IPS-20b (cell line): ENCODE data around the gene GNAQ.

Source experiments
- H3K27ac ChIP-seq: one replicate; pipeline ENCODE4 v1.5.1; 2013; ENCODE audit warnings: low read length
- H3K27me3 ChIP-seq: 2 replicates; pipeline ENCODE4 v1.6.1; 2013; ENCODE audit warnings: mild to moderate bottlenecking, low read length, inconsistent platforms; ENCODE audit not compliant: insufficient read depth
- H3K36me3 ChIP-seq: 2 replicates; pipeline ENCODE4 v1.6.1; 2013; ENCODE audit warnings: low read depth, mild to moderate bottlenecking, inconsistent platforms, low read length, moderate library complexity; ENCODE audit not compliant: insufficient read depth
- H3K4me1 ChIP-seq: 2 replicates; pipeline ENCODE4 v1.6.1; 2013; ENCODE audit warnings: mild to moderate bottlenecking, control low read depth, inconsistent platforms, low read length, moderate library complexity; ENCODE audit not compliant: insufficient read depth
- H3K4me3 ChIP-seq: 2 replicates; pipeline ENCODE4 v1.5.1; 2013; ENCODE audit warnings: mild to moderate bottlenecking, low read length, inconsistent platforms
- H3K9ac ChIP-seq: 2 replicates; pipeline ENCODE4 v1.6.1; 2013; ENCODE audit warnings: low read depth, mild to moderate bottlenecking, inconsistent platforms, low read length, moderate library complexity
- H3K9me3 ChIP-seq: 2 replicates; pipeline ENCODE4 v1.6.1; 2013; ENCODE audit warnings: mild to moderate bottlenecking, low read depth, low read length, inconsistent platforms; ENCODE audit not compliant: insufficient read depth

Gene GNAQ

DNA sequence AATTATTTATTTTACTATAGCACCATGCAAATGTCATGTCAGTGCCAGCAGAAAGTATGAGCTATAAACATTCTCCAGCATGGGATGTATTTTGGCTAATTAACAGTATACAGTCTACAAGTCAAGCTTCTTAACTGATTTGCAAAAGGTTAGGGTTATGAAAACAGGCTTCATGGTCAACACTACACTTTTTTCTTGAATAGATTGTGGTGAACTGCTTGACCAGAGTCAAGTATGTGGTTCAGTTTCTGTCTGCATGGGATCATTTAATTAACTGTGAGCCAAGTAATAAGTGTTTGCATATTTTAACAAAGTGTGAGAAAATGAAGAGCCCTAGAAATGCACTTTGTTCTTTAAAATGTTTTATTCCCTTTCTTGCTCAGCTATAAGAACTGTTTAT lies 14.5 kb upstream of the GNAQ start:
- no peak overlapping the region for H3K4me3 ChIP-seq

DNA sequence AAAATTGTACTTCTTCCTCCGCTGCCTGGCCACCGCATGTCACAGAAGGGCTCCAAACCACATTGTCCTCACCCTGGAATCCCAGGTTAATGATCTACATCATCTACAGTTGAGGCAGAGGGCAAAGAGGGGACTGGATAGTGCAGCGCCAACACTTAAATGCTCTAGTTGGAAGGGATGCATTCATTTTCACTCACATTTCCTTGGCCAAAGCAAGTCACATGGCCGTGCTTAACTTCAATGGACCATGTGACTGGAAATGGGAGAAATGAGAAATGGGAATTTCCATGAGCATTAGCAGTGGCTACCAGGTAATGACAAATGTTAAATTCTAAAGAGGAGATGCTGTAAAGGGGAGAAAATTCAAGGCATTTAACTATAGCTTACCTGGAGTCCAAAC lies 13.3 kb upstream of the GNAQ start:
- H3K4me3 ChIP-seq, result no peak overlapping the region
- no peaks in the 10 kb centered on the region for H3K27me3 ChIP-seq
- H3K36me3 ChIP-seq, result no peaks in the 10 kb centered on the region
- H3K9me3 ChIP-seq, result no peaks in the 10 kb centered on the region
- H3K27ac ChIP-seq, result no peak overlapping the region
- no peak overlapping the region for H3K9ac ChIP-seq
- H3K4me1 ChIP-seq, result no peaks in the 10 kb centered on the region

More for the DNA sequence above, 14.5 kb upstream of the GNAQ start:
- Histone ChIP-seq H3K27ac (no peak overlapping the region), H3K9ac (no peak overlapping the region), H3K27me3 (no peaks in the 10 kb centered on the region), H3K9me3 (no peaks in the 10 kb centered on the region), H3K4me1 (no peaks in the 10 kb centered on the region), H3K36me3 (no peaks in the 10 kb centered on the region)

DNA sequence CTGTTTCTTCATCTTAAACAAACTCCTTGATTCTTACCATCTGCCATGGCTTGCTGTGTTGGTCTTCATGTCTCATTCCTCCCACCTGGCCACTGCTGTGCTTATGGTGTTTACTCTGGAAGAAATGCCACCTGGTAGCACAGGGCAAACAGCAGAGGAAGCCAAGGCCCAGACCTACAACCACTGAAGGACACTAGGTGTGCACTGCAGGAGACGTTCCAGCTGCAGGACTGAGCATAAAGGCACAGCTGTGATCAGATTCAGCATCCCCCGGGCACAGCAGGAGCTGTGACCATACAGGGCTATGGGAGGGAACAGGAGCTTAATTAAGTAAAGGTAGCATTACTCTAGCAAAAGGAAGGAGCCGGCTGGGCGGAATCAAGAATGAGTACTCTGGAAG lies 12.6 kb upstream of the GNAQ start:
- no peak overlapping the region for H3K4me3 ChIP-seq
- no peaks in the 10 kb centered on the region for H3K9me3 ChIP-seq
- no peaks in the 10 kb centered on the region for H3K4me1 ChIP-seq
- no peak overlapping the region for H3K27ac ChIP-seq
- H3K9ac ChIP-seq, result no peak overlapping the region
- H3K27me3 ChIP-seq, result no peaks in the 10 kb centered on the region
- H3K36me3 ChIP-seq, result no peaks in the 10 kb centered on the region

DNA sequence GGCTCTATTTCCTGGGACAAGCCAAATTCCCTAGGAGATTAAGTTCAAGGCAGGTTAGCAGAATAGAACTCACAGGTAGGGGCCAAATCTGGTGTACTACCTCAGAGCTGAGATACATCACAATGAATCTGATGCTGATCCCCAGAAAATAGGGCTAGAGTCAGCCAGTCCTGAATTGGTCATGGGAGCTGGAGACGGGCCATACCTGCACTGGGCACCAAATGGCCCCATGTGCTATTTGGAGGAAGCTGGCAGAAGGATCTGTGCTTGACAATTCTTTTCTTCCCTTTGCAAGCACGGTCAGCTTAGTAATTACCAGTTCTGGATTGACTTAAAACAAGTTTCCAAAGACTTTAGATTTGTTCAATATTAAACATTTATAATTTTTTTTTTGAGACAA lies 10.4 kb upstream of the GNAQ start:
- no peak overlapping the region for H3K4me3 ChIP-seq
- no peak overlapping the region for H3K27ac ChIP-seq
- H3K4me1 ChIP-seq, result no peaks in the 10 kb centered on the region
- H3K27me3 ChIP-seq, result no peaks in the 10 kb centered on the region
- H3K9ac ChIP-seq, result no peak overlapping the region
- no peaks in the 10 kb centered on the region for H3K36me3 ChIP-seq
- no peaks in the 10 kb centered on the region for H3K9me3 ChIP-seq

DNA sequence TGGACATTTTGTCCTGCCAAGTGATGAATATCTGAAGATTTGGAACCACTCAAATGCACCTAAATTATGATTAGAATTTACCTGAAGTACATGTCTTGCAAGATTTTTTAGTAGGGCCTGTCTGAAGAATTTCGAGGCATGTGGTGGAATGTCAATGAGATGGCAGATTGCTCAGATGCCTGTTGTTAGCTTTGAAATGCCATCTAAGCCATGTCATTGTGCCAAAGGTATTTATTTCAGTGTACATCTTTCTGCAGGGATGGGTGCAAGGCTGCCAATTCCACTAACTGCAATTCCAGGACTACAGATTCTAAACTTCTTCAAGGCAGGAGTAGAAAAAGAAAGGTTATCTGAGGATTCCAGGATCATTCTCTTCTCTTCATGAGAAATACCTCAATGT lies 9.1 kb upstream of the GNAQ start:
- Histone ChIP-seq H3K4me3 (no peak overlapping the region), H3K27me3 (no peaks in the 10 kb centered on the region), H3K4me1 (no peaks in the 10 kb centered on the region), H3K27ac (no peak overlapping the region), H3K9ac (no peak overlapping the region), H3K9me3 (no peaks in the 10 kb centered on the region), H3K36me3 (no peaks in the 10 kb centered on the region)

DNA sequence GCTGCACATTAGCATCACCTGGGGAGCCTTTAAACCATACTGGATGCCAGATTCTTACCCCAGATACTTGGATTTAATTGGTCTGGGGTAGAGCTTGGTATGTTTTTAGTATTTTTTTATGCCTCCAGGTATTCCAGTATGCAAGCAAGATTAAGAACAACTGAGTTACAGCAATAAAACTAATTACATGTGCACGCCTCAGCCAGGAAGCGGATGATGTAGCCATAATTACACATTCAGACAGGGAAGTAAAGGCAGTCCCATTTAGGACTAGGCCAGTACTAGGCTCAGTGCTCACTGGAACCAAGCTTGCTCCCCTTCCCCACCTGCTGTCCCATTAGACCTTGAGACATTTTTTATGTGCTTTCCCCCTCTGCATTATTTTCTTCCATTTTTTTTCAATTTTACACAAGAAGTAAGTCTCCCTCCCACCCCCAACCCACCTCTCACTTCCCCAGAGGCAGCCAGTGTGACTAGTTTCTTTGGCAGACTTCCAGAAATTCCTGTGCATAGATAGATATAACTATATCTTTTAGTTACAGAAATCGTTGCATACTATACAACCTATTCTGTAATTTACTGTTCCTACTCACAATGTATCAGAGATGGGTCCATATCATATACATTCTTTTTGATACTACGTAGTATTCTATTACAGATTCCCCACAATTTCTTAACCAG lies 7.1 kb upstream of the GNAQ start:
- Histone ChIP-seq H3K27ac (no peak overlapping the region), H3K27me3 (no peaks in the 10 kb centered on the region)

DNA sequence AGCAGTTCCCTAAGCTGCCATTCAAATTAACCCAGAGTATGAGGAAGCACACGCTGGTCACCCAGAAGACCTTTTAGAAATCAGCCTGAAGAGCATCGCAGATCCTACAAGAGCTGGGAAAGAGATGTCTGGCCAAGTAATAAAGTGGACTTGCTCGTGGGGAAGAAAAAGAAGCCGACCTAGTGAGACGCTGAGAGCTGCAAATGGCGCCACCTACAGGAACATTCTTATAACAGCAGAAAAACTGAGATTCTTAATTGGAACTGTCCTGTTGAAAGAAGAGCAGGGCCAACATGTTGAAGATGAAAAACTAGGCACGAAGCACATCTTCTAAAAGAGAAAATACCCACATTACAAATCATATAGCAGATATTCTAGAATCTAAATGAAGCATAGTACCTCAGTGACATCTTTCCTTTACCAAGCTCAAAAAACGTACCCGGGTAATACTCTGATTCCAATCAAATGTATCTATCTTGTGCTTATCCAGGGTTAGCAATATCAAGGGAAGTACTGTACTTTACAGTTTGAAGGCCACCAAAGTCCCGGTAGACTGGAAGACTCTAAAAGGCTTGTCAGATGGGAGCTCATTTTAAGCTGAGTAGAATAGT lies 3.9 kb upstream of the GNAQ start:
- peaks cover 15% of the 10 kb centered on the region for H3K4me1 ChIP-seq
- no peak overlapping the region for H3K4me3 ChIP-seq
- H3K9ac ChIP-seq, result no peak overlapping the region
- no peaks in the 10 kb centered on the region for H3K36me3 ChIP-seq
- H3K27me3 ChIP-seq, result no peaks in the 10 kb centered on the region
- no peak overlapping the region for H3K27ac ChIP-seq
- no peaks in the 10 kb centered on the region for H3K9me3 ChIP-seq

More for the DNA sequence above, 7.1 kb upstream of the GNAQ start:
- Histone ChIP-seq H3K9me3 (no peaks in the 10 kb centered on the region), H3K36me3 (no peaks in the 10 kb centered on the region), H3K4me1 (peaks cover 4% of the 10 kb centered on the region; the same call in 1 of the 2 replicates), H3K4me3 (no peak overlapping the region), H3K9ac (no peak overlapping the region)

DNA sequence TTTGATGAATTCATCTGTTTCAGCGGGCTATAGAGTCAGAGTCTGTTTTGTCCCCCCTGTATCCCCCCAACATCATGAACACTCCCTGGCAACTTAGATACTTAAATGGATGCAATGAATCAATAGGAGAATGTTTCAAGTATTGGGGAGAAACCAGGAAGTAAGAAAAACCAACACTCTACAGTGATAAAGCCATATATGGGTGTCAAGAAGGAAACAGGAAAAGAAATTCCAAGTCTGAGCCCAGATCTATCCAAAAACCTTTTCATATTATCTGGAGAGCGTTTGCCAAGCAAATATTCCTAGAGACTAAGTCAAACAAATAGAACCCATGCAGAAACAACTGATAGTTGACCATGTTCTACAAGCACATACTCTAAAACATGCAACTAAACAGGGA lies 2.3 kb upstream of the GNAQ start:
- Histone ChIP-seq H3K4me1 (peaks cover 25% of the 10 kb centered on the region), H3K36me3 (no peaks in the 10 kb centered on the region), H3K27me3 (no peaks in the 10 kb centered on the region), H3K27ac (no peak overlapping the region), H3K4me3 (no peak overlapping the region), H3K9ac (no peak overlapping the region), H3K9me3 (no peaks in the 10 kb centered on the region)

DNA sequence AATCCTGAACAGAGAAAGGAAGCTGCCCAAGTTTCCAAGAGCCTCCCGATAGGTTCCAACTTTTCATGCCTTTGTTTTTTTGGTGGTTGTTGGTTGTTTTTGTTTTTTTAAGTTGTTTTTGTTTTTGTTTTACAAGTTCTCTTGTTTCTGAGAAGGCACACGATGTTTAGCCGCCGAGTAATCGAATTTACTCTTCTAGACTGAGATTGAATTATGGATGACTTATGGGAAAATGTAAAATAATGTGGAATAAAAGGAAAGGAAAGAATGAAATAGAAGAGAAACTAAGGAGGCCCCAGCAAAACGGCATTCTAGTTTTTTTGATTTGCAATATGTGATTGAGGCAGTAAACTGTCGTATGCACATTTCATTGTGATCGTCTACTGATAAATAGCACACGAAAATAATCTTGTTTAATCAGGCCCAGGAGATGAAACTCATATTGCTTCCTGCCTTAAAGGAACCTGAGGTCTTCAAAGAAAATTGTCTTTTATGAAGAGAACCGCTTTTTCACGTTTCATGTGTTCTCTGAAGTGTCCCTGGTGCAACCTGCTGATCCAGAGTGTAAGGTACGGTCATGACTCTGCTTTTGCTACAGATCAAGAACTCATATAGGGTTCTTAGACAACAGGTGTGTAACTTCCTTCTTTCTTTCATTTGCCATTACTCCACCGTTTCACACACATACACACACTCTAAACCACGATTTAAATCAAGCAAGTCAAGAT lies 1.3 kb upstream of the GNAQ start:
- Histone ChIP-seq H3K27me3 (no peaks in the 10 kb centered on the region), H3K4me3 (peak overlapping the region; percentile 94), H3K36me3 (no peaks in the 10 kb centered on the region), H3K9me3 (no peaks in the 10 kb centered on the region), H3K9ac (peak overlapping the region; percentile 89), H3K27ac (no peak overlapping the region), H3K4me1 (peaks cover 27% of the 10 kb centered on the region)

DNA sequence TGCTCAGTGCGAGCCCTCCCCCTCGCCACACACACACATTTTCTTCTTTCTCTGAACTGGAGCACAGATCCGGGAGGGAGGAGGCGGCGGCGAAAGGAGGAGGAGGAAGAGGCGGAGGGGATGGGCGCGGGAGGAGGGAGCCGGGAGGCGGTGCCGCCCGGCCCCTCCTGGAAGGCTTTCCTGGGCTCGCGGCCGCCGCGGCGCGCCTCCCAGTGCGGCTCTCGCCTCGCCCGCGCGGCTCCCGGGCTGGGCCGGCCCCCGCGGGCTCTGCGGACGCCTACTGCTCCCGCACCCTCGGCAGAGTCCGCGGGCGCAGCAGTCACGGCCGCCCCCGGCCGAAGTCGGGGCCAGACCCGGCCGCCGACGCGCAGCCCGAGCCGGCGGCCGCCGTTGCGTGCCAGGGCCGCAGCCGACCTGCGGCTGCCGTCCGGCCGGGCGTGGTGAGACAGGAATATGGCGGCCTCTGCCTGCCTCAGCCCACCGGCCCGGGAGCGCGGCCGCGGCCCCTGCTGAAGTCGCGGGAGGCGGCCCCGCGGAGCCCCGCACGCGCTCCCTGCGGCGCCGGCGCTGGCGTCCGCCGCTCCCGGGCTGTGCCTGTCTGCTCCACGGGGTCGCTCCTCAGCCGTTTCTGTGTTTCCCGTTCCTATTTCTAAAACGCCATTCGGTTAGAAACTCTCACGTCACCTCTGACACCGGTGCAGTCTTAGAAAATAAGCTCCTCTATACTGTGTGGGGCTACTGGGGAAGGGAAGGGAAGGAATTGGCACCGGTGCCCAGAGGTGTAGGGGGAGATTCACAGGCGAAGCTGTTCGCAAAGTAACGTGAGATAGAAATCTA lies 500 bp upstream of the GNAQ start:
- Histone ChIP-seq H3K4me1 (peaks cover 27% of the 10 kb centered on the region), H3K27me3 (no peaks in the 10 kb centered on the region), H3K27ac (no peak overlapping the region), H3K36me3 (no peaks in the 10 kb centered on the region), H3K9ac (peak overlapping the region; percentile 89), H3K9me3 (no peaks in the 10 kb centered on the region), H3K4me3 (peak overlapping the region; percentile 94)

DNA sequence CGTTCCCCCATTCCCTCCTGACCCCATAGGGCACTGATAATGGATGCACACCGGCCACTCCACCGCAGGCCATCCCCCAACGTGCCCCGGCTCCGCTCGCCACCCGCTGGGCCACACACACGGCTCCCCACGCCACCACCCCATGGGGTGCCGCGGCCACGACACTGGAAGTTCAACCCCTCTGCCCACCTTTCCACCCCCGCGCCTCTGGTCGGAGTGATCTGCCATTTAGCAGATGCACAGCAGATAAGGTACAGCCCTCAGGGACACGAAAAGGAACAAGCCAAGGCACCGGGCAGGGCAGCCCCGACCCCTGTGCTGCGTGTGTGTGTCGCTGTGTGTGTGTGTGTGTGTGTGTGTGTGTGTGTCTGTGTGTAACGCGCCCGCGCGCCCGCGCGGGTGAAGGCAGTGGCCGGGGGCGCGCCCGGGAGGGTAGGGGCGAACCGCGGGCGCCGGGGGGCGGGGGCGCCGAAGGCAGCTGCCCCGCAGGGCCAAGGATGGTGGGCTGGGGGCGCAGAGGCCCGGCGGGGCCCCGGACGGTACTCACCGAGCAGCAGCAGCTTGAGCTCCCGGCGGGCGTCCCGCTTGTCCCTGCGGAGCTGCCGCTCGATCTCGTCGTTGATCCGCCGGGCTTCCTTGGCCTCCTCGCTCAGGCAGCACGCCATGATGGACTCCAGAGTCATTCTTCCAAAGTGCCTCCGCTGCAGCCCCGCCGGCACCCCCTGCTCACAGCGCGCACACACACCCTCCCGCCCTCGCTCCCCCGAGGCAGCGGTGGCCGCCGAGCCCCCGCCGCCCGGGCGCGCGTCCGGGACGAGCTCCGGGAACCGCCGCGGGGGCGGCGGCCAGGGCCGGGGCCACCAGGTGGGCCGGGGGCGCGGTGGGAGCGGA lies 813 bp downstream of the GNAQ start:
- H3K36me3 ChIP-seq, result no peaks in the 10 kb centered on the region
- no peaks in the 10 kb centered on the region for H3K9me3 ChIP-seq
- H3K4me1 ChIP-seq, result peaks cover 38% of the 10 kb centered on the region
- H3K4me3 ChIP-seq, result peak overlapping the region; percentile 89
- peak overlapping the region; percentile 80; the same call in 1 of the 2 replicates for H3K9ac ChIP-seq
- no peaks in the 10 kb centered on the region for H3K27me3 ChIP-seq
- no peak overlapping the region for H3K27ac ChIP-seq
